HG03442 (cell line): ENCODE measurements around the gene LNPK.
"Not testable (repeated sequence)": the region's sequence is repeated elsewhere in the genome, so short reads cannot be mapped to it uniquely, and the experiment has no call there.

Source experiments
- ATAC-seq: cut with Tn5 transposase; IDR thresholded peaks from one replicate; pipeline ENCODE4 v1.9.1; 2021; ENCODE audit warnings: mild to moderate bottlenecking, moderate library complexity; ENCODE audit not compliant: unreplicated experiment

Gene LNPK

DNA sequence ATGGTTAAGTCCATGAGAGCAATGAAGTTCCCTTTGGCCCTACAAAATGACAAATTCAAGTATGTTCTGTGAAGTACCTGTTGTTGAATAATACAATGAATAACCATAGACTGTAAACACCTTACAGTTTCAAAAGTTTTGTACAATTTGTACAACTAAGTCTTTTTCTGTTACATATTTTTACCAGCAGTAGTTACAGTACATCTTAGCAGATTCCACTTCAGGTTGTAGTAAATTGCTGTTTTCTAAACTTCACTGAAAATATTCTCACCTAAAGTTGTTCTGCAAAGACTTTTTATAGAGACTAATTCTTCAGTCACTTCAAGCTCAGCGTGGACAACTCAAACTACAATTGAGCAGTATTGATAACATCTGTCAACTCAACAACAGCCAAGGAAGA, 28.7 kb downstream of the LNPK start:
- no peak for ATAC-seq

DNA sequence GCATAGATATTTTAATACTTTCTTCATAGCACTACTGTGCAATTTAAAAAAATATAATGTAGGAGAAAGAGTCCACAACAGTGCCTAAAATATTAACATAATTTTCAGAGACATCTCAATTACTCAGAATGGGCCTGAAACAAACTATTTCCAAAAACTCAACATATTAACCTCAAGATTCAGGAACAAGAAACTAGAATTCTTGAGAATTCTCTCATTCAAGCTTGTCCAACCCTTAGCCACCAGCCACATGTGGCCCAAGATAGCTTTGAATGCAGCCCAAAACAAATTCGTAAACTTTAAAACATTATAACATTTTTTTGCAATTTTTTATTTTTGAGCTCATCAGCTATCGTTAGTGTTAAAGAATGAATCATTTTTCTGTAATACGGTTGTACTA, 35.2 kb downstream of the LNPK start:
- ATAC-seq, result no peak

DNA sequence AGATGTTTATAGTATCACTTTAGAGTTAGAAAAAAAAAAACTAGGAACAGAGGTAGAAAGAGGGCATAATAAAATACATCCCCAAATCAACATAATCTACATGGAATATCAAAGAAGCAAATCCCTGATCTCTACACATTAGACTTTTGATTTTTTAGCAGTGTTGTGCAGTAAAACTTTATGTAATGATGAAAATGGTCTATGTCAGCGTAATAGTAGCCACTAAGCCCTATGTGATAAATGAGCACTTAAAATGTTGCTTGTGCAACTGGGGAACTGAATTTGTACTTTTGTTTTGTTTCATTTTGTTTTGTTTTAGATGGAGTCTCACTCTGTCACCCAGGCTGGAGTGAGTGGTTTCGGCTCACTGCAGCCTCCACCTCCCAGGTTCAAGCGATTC, 36.3 kb downstream of the LNPK start:
- no peak for ATAC-seq

DNA sequence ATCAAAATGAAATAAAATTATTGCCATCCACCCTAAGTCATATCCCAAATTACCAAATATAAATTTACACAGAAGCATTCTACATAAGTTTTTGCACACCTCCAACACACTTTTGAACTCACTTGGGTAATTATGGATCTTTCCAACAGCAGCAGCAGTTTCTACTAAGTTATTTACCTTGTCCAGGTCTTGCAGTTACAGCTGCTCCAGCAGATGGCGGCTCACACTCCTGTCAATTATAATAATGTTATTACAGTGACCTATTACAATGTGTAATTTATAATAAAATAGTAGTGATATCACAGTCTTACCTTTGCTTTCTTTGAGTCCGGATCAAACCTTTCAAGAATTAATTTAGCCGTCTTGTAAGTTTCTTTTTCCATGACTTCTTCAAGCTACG, 37.9 kb downstream of the LNPK start:
- ATAC-seq, result no peak

DNA sequence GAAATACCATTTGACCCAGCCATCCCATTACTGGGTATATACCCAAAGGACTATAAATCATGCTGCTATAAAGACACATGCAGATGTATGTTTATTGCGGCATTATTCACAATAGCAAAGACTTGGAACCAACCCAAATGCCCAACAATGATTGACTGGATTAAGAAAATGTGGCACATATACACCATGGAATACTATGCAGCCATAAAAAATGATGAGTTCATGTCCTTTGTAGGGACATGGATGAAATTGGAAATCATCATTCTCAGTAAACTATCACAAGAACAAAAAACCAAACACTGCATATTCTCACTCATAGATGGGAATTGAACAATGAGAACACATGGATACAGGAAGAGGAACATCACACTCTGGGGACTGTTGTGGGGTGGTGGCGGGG, 38.9 kb downstream of the LNPK start:
- ATAC-seq, result not testable (repeated sequence)

DNA sequence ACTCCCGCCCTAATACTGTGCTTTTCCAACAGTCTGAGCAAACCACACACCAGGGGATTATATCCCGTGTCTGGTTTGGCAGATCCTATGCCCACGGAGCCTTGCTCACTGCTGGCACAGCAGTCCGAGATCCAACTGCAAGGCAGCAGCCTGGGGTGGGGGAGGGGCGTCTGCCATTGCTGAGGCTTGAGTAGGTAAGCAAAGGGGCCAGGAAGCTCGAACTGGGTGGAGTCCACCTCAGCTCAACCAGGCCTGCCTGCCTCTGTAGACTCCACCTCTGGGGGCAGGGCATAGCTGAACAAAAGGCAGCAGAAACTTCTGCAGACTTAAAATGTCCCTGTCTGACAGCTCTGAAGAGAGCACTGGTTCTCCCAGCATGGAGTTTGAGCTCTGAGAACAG, 44.2 kb downstream of the LNPK start:
- no peak for ATAC-seq

DNA sequence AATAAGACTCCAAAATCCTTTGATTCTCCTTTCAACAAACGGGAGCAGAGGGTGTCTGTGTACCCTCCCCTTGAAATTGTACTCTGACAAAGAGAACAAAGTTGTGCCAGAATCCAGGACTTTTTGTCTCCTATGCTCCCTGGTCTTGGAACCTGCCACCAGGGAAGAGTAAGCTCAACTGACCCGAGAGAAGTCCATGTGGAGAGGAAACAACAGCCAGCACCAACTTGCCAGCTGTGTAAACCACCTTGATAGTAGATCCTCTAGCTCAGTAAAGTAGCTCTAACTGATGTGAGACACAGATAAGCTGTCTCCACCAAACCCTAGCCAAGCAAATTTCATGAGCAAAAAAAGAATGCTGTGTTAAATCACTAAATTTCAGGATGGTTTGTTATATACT, 46.9 kb downstream of the LNPK start:
- ATAC-seq, result no peak

DNA sequence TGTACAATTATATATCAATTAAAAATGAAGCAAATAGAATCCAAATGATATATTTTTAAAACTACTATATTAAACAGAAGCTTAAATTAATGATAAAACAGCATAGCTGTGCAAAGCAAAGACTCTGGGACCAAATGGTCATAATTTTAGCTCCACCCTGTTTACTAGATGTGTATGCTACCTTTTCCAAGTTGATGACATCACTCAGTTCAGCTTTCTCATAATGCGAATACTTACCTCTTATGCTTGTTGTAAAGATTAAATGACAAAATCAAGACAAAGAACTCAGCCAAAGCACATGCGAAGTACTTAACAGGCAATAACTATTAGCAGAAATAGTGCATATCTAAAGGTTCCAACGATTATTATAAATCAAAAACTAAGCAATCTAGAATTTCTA, 51.6 kb downstream of the LNPK start:
- no peak for ATAC-seq

DNA sequence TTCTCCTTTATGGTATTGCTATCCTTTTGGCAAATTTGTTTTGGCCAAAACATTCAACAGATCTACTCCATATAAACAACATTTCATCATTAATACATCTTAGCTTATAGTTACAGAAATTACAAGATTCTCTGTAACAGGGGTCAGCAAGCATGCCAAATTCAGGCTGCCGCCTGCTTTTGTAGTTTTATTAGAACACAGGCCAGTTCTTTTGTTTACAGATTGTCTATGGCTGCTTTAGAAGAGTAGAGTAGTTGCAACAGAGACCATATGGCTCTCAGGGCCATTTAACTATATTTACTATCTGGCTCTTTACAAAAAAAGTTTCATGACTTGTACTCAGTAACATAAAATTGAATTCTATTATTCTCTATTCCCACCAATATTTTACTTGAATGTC, 53.9 kb downstream of the LNPK start:
- ATAC-seq, result no peak

DNA sequence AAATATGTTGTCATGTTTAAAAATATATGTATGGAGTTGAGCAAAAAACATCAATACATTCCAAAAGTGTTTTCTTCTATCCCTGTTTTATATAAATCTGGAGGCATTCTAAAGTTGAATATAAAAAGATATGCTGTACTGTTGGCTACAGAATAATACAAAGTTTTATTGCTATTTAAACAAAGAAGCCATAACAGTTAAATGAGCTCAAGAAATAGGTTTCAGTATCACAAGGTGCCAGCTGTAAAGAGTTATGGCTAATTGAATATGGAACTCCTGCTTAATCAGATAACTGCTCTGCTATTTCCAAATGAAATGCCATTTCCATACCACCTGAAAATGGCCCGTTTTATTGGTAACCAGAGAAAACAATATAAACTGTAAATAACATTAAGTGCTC, 55.0 kb downstream of the LNPK start:
- ATAC-seq, result no peak

DNA sequence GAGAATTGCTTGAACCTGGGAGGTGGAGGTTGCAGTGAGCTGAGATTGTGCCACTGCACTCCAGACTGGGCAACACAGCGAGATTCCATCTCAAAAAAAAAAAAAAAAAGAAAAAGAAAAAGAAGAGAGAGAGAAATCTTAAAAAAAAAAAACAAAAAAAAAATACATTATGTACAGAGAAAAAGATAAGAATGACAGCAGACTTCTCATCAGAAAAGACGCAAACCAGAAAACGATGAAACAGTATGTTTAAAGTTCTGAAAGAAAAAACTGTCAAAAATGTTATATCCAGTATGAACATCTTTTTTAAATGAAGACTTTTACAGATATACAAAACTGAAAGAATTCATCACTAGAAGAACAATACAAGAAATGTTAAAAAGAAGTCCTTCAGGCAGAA, 60.4 kb downstream of the LNPK start:
- no peak for ATAC-seq

DNA sequence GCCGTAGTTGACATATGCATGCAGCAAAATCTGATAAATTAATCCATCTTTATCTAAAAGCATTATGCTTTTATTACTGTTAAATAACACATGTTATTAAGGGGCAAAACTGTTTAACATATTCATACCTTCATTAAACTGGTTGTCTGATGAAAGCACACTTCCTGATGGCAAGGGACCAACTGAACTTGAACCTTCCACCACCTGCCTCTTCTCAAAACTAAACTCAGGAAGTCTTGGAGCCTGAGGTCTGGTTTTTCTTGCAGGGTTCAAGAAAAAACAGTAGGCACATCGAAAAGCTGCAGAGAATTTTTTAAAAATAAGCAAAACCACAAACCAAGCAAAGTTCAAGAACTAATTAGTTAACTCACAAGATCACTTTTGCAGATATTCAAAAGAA, 64.9 kb downstream of the LNPK start:
- ATAC-seq, result no peak

DNA sequence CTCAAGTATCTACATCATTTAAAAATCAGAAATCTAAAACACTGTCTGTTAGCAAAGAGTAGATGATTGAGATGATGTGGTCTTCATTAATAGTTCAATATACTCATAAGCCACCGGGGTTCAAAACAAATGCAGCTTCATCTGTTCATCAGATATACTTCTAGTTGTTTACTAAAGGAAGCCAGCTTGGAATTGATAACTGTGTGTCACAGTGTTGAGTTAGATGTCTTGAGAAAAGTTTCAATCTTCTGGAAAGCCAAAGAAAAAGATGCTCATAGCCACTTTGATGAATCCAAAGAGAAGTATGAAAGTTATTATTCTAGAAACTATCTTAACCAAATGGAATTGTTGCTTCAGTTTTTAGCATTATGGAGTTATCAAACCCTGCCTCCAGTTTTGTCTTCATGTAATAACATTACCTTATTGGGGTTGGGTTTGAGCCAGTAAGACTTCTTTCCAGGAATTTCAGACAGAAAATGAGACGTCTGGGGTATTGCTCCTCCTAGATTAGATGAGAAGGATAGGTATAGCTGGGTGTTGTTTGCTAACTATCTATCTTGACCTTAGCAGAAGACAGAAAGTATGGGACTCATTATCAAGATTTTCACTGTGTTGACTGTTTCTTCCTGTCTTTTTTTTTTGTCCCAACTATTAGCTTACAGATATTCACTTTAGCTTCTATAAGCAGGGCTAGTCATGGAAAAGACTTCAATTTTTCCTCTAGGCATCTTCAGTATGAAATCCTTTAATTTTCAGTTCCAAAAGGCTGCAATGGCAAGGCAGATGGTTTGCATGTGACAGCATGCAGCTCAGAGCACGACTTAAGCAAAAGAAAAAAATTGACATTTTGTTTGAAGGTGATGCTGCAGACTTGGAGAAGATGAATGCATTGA, 66.5 kb downstream of the LNPK start:
- no peak for ATAC-seq

DNA sequence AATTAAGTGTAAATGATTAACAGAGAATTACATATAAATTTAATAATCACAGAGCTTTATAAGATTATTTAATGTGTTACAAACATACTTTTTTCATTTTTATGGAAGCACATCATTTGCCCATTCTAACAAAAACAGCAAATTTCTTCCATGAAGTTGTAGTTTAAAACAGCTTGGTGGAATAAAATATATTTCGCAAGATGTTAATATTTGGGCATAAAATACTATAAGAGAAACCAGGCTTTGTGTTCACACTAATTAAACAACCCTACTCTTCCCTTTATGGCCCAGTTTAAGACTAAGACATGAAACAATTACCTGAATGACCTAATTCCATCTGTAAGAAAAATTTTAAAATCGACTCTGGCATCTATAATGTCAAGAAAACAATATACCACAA, 69.4 kb downstream of the LNPK start:
- ATAC-seq, result no peak

DNA sequence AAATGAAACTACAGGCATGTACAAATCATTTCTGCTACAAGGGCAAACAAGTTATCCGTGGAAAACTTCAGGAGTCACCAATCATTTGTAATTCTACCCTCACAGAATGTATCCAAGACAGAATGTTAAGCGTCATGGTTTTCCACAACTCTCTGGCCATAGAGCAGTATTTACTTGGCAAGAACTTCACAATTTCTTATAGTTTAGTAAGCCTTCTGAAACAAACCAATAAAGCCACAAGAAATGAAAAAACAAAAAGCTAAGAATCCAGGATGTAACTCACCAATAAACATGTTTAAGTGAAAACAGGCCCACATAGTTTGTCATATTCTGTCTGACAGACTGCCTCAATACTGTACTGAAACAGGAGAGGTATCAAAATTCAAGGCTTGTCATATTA, 70.3 kb downstream of the LNPK start:
- no peak for ATAC-seq

DNA sequence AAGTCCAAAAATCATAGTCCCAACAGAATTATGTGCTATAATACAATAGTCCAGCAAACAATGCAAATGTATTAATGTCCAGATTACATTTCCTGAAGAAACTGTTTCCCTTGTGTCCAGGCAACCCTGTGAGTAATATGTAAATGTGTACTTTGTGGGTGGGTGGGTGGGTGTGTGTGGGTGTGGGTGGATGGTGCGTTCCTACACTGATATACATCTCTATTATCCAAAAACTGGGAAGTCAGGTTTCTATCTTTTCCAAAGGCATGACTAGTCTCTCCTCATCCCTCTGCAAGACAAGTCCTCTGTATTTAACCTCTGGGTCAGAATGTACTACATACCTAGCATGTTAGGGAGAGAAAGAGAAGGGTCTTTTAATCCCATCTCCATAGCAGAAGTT, 71.6 kb downstream of the LNPK start:
- ATAC-seq, result no peak

DNA sequence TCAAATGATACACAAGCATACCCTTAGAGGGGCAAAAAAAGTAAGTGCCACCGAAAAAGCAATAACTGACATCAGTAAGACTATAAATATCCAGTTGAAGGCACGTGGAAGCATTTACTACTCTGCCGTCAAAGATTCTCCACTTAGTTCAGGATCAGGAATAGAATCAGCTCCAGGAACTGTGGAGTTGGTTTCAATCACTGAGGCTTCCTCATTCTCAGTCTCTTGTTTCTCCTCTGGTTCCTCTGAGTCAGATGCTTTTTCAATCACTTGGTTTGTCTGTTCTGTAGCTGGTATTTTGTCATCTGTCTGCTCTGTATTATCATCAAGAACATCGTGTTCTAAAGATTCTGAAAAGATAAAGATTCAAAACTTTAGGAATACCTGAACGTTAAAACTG, 72.2 kb downstream of the LNPK start:
- ATAC-seq, result no peak

DNA sequence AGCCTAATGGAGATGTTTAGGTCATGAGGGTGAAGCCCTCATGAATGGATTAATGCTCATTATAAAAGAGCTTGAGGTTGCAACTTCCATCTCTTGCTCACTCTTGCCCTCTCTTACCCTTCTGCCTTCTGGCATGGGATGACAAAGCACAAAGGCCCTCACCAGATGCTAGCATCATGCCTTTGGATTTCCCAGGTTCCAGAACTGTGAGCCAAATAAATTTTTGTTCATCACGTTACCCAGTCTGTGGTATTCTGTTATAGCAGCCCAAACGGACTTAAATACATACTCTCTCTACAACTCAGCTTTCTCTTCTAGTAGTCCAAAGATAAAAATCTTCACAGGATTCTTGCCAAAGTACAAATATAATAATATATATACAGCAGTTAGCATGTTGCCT, 75.8 kb downstream of the LNPK start:
- ATAC-seq, result no peak

DNA sequence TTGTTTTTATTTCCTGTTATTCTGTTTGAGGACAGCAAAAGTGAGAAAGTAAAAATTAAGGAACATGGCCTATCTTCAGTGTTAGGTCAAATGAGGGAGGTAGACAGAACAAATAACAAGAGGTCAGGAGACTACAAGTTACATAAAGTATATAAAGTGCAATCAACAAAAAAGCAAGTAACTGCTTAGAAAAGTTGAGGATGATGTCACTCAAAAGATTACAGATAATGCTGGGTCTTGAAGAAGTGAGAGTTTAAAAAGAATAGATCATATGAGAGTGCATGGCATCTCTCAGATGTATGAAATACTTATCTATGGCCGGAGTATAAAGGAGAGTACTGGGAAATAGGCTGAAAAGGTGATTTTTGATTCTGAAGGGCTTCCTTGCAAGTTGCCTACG, 79.9 kb downstream of the LNPK start:
- ATAC-seq, result no peak

DNA sequence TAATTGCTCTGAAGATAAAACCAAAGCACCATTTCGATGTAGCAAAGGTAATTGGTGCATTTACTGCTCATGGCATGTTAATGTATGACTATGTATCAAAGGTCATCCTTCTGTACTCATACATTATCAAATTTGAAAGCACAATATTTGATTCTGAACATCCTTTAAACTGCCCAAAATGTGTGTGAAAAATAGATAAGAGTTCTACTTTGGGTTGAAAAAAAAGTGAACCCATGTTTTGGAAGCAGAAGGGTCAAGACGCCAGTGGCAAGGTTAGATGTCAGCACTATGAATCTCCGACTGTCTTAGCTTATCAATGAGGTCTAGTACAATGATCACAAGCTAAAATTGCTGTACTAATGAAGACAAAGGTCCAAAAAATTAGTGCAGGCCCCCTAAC, 83.1 kb downstream of the LNPK start:
- no peak for ATAC-seq

DNA sequence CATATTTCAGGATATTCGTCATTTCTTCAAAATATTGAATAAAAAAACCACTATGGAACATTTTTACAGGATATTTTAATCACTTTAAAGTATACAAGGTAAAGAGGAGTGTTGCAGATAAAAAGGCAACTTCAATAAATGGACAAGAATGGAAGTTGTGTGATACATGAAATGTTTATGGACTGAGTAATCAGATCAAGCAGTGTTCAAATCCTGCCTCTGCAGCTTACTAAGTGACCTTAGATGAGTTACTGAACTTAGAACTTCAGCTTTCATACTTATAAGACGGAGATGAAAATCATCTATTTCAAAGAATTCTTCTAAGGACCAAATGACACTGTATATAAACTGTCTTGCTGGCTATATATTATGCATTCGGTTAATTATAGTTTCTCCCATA, 87.2 kb downstream of the LNPK start:
- ATAC-seq, result no peak

DNA sequence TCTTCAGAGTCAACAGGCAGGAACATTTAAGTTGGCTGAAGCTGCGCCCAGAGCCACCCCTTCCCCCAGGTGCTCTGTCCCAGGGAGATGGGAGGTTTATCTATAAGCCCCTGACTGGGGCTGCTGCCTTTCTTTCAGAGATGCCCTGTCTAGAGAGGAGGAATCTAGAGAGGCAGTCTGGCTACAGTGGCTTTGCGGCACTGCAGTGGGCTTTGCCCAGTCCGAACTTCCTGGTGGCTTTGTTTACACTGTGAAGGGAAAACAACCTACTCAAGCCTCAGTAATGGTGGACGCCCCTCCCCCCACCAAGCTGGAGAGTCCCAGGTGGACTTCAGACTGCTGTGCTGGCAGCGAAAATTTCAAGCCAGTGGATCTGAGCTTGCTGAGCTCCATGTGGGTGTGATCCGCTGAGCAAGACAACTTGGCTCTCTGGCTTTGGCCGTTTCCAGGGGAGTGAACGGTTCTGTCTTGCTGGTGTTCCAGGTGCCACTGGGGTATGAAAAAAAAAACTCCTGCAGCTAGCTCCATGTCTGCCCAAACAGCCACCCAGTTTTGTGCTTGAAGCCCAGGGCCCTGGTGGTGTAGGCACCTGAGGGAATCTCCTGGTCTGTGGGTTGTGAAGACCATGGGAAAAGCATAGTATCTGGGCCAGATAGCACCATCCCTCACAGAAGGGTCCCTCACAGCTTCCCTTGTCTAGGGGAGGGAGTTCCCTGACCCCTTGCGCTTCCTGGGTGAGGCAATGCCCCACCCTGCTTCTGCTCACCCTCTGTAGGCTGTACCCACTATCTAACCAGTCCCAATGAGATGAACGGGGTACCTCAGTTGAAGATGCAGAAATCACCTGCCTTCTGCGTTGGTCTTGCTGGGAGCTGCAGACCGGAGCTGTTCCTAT, 88.0 kb downstream of the LNPK start:
- ATAC-seq, result not testable (repeated sequence)
